HG02610 (cell line): Measurements from ENCODE around the gene MCC.

ENCODE experiments used
- ATAC-seq: cut with Tn5 transposase; IDR thresholded peaks from one replicate; pipeline ENCODE4 v1.9.1; 2021; ENCODE audit warnings: mild to moderate bottlenecking, moderate library complexity; ENCODE audit not compliant: unreplicated experiment

Gene MCC

GRCh38 chr5:113157886-113158285, 330.4 kb downstream of the MCC start:
- ATAC-seq, result no peak

GRCh38 chr5:113156271-113156877, 331.9 kb downstream of the MCC start:
- no peak for ATAC-seq

- no peak for ATAC-seq
Observed at GRCh38 chr5:113153512-113154097, 334.6 kb downstream of the MCC start.

- no peak for ATAC-seq
Observed at GRCh38 chr5:113152380-113152740, 335.9 kb downstream of the MCC start.

- no peak for ATAC-seq
Observed at GRCh38 chr5:113151641-113152379, 336.4 kb downstream of the MCC start.

GRCh38 chr5:113150821-113151220, 337.4 kb downstream of the MCC start:
- no peak for ATAC-seq

GRCh38 chr5:113150221-113150620, 338.0 kb downstream of the MCC start:
- no peak for ATAC-seq

GRCh38 chr5:113147537-113147936, 340.7 kb downstream of the MCC start:
- no peak for ATAC-seq

GRCh38 chr5:113147101-113147508, 341.1 kb downstream of the MCC start:
- ATAC-seq, result no peak

- no peak for ATAC-seq
Observed at GRCh38 chr5:113145757-113146387, 342.4 kb downstream of the MCC start.

- no peak for ATAC-seq
Observed at GRCh38 chr5:113142186-113142585, 346.1 kb downstream of the MCC start.

GRCh38 chr5:113140837-113141671, 347.2 kb downstream of the MCC start:
- ATAC-seq, result no peak

GRCh38 chr5:113133211-113133975, 354.9 kb downstream of the MCC start:
- no peak for ATAC-seq

- no peak for ATAC-seq
Observed at GRCh38 chr5:113132564-113132963, 355.7 kb downstream of the MCC start.

GRCh38 chr5:113128641-113129330, 359.5 kb downstream of the MCC start:
- no peak for ATAC-seq

- no peak for ATAC-seq
Observed at GRCh38 chr5:113128082-113128481, 360.2 kb downstream of the MCC start.

GRCh38 chr5:113127021-113127420, 361.2 kb downstream of the MCC start:
- ATAC-seq, result no peak

GRCh38 chr5:113125371-113125770, 362.9 kb downstream of the MCC start:
- no peak for ATAC-seq

GRCh38 chr5:113124914-113125313, 363.3 kb downstream of the MCC start:
- no peak for ATAC-seq

GRCh38 chr5:113124265-113124664, 364.0 kb downstream of the MCC start:
- no peak for ATAC-seq
